Spleen (tissue), 11 donors: Measurements from ENCODE around the gene SMIM31. TPM values are rescaled to one million over a fixed set of nuclear protein-coding genes. Genes with fewer than 3 reads are reported as not detected.

Experiments used
- DNase-seq: peaks from one replicate; pipeline ENCODE4 v3.0.0-alpha.2; 2020
- H3K27ac ChIP-seq, 8 donors: fragments of 200-600 bp; sonication (generic) in 7 of 8; 1 replicate in 4 of 8; 2 replicates in 4 of 8; pipeline versions ENCODE4 v1.5.0 to v1.8.0; 2016 to 2021; ENCODE audit warnings: inconsistent platforms in 4 of 8, mild to moderate bottlenecking in 4 of 8, moderate library complexity in 1 of 8
- H3K27me3 ChIP-seq, 7 donors: fragments of 200-600 bp; sonication (generic) in 6 of 7; replicated peaks in 1 of 7; 1 replicate in 4 of 7; 2 replicates in 3 of 7; pipeline versions ENCODE4 v1.5.0 to v1.8.0; 2016 to 2021; ENCODE audit warnings: inconsistent platforms in 3 of 7, mild to moderate bottlenecking in 1 of 7
- H3K36me3 ChIP-seq, 6 donors: fragments of 200-600 bp; sonication (generic) in 5 of 6; 1 replicate in 4 of 6; 2 replicates in 2 of 6; pipeline versions ENCODE4 v1.5.0 to v1.8.0; 2016 to 2021; ENCODE audit warnings: inconsistent platforms in 2 of 6
- H3K4me1 ChIP-seq, 6 donors: fragments of 200-600 bp; sonication (generic) in 5 of 6; 1 replicate in 3 of 6; 2 replicates in 3 of 6; pipeline versions ENCODE4 v1.5.0 to v1.8.0; 2016 to 2021; ENCODE audit warnings: inconsistent platforms in 3 of 6
- H3K4me3 ChIP-seq, 8 donors: fragments of 200-600 bp; sonication (generic) in 7 of 8; 1 replicate in 4 of 8; 2 replicates in 4 of 8; pipeline versions ENCODE4 v1.5.0 to v1.8.0; 2016 to 2021; ENCODE audit warnings: inconsistent platforms in 4 of 8, mild to moderate bottlenecking in 4 of 8, moderate library complexity in 2 of 8
- H3K9me3 ChIP-seq, 8 donors: fragments of 200-600 bp; sonication (generic) in 7 of 8; 1 replicate in 4 of 8; 2 replicates in 4 of 8; pipeline versions ENCODE4 v1.5.0 to v1.8.0; 2016 to 2021; ENCODE audit warnings: inconsistent platforms in 4 of 8
- CTCF ChIP-seq, 11 experiments: fragments of 200-600 bp in 7 of 11; fragments of 450-650 bp in 4 of 11; sonication (generic) in 4 of 11; IDR thresholded peaks in 8 of 11; conservative IDR thresholded peaks in 3 of 11; 1 replicate in 7 of 11; 2 replicates in 4 of 11; pipeline versions ENCODE4 v1.4.0 to v1.8.0; 2016 to 2021; ENCODE audit warnings: antibody characterized with exemption in 11 of 11, inconsistent platforms in 4 of 11, mild to moderate bottlenecking in 1 of 11
- POLR2A ChIP-seq, 3 donors: fragments of 450-650 bp; IDR thresholded peaks; one replicate each; pipeline ENCODE4 v1.5.1; 2017; ENCODE audit warnings: antibody characterized with exemption in 3 of 3, mild to moderate bottlenecking in 1 of 3
- POLR2AphosphoS5 ChIP-seq, 3 donors: sonication (generic); formaldehyde crosslinking; IDR thresholded peaks; one replicate each; pipeline ENCODE4 v1.5.1; 2017; ENCODE audit warnings: antibody characterized with exemption in 3 of 3
- WGBS, 5 donors: extraction: QIAGEN DNeasy Blood & Tissue Kit in 3 of 5; methylation state at CpG; one replicate each; pipeline versions ENCODE4 v1.1.5 to v1.1.7; 2013 to 2018; 5-methylcytosine and 5-hydroxymethylcytosine counted together
- intact Hi-C: fragments of 100-400 bp; cut with DNase I; formaldehyde crosslinking; loops from one replicate; pipeline ENCODE4 v1.15.0; 2023; ENCODE audit warnings: low total_unique reads
- polyA plus RNA-seq, 3 donors: library from polyadenylated mRNA; stranded (reverse); fragments of 200-250 nt; gene quantifications; one replicate each; pipeline ENCODE4 v1.2.1, GENCODE V29; 2013
- total RNA-seq, 7 donors: library from RNA; depleted of rRNA in 3 of 7; stranded (reverse); fragments of >200 nt in 3 of 7; fragmentation: NEBNext Ultra II Directional in 4 of 7; extraction: Animal tissue kit (Norgen Biotek cat#: 25700) in 4 of 7; gene quantifications; one replicate each; pipeline versions ENCODE4 v1.1.0 to v1.2.1, GENCODE V29; 2016 to 2021
- donor health status: healthy with polysubstance abuse.
- donor health status: DM: no; HTN: no; CAD: no; lungs with moderate emphysema.
- donor health status: DM: no; HTN: no; CAD: no.
- donor health status: Bipolar disorder and iron deficiency.
- donor health status: healthy.
- donor health status: DM: no; HTN: no; CAD: no.
- donor health status: DM: yes; HTN: yes; CAD: no.

The SMIM31 gene
- total and polyA plus RNA-seq, 10 donors, result not detected

GRCh38 chr4:164790249-164790648 is 36.3 kb downstream of the SMIM31 start:
- no peaks in the 10 kb centered on the region for H3K27me3 ChIP-seq
- DNase-seq, result no peak
- H3K27ac ChIP-seq, result no peak overlapping the region
- no peaks in the 10 kb centered on the region for H3K36me3 ChIP-seq
- intact Hi-C loops, result no loop called here
- TF ChIP-seq CTCF (IDR thresholded peaks at IDR 0.05 in 8 of 11, conservative IDR thresholded peaks at IDR 0.05 in 3 of 11), result no peak
- TF ChIP-seq POLR2A (IDR thresholded peaks at IDR 0.05), result no peak
- no peak for TF ChIP-seq POLR2AphosphoS5 (IDR thresholded peaks at IDR 0.05)
- H3K9me3 ChIP-seq, result no peaks in the 10 kb centered on the region
- no peaks in the 10 kb centered on the region for H3K4me1 ChIP-seq
- H3K4me3 ChIP-seq, result no peak overlapping the region

- H3K9me3 ChIP-seq, result no peaks in the 10 kb centered on the region
- H3K27me3 ChIP-seq, result no peaks in the 10 kb centered on the region
- H3K36me3 ChIP-seq, result no peaks in the 10 kb centered on the region
- intact Hi-C loops, result no loop called here
- H3K27ac ChIP-seq, result no peak overlapping the region
- H3K4me3 ChIP-seq, result no peak overlapping the region
- TF ChIP-seq CTCF (IDR thresholded peaks at IDR 0.05 in 8 of 11, conservative IDR thresholded peaks at IDR 0.05 in 3 of 11) (no peak), POLR2A (IDR thresholded peaks at IDR 0.05) (no peak)
- DNase-seq, result no peak
- WGBS, 5 donors, result 42 to 58% (median 51%) methylated on average over 2 of the region's 2 CpGs
- no peaks in the 10 kb centered on the region for H3K4me1 ChIP-seq
Observed at GRCh38 chr4:164799410-164799809, 45.5 kb downstream of the SMIM31 start.

GRCh38 chr4:164800786-164801185 is 46.9 kb downstream of the SMIM31 start:
- TF ChIP-seq POLR2AphosphoS5 (IDR thresholded peaks at IDR 0.05), result no peak
- no peak for TF ChIP-seq CTCF (IDR thresholded peaks at IDR 0.05 in 8 of 11, conservative IDR thresholded peaks at IDR 0.05 in 3 of 11)
- no peak for TF ChIP-seq POLR2A (IDR thresholded peaks at IDR 0.05)
- Histone ChIP-seq H3K27ac (no peak overlapping the region), H3K4me1 (no peaks in the 10 kb centered on the region), H3K27me3 (no peaks in the 10 kb centered on the region), H3K36me3 (no peaks in the 10 kb centered on the region), H3K4me3 (no peak overlapping the region), H3K9me3 (no peaks in the 10 kb centered on the region)
- intact Hi-C loops, result no loop called here
- WGBS, 5 donors, result 82 to 88% (median 86%) methylated on average over 4 of the region's 4 CpGs
- no peak for DNase-seq

- Histone ChIP-seq H3K4me3 (no peak overlapping the region), H3K27ac (no peak overlapping the region), H3K27me3 (no peaks in the 10 kb centered on the region), H3K36me3 (no peaks in the 10 kb centered on the region), H3K4me1 (no peaks in the 10 kb centered on the region), H3K9me3 (no peaks in the 10 kb centered on the region)
- 85 to 92% (median 87%) methylated on average over 3 of the region's 3 CpGs for WGBS, 5 donors
- no peak for DNase-seq
- intact Hi-C loops, result no loop called here
- no peak for TF ChIP-seq POLR2AphosphoS5 (IDR thresholded peaks at IDR 0.05)
- no peak for TF ChIP-seq POLR2A (IDR thresholded peaks at IDR 0.05)
- no peak for TF ChIP-seq CTCF (IDR thresholded peaks at IDR 0.05 in 8 of 11, conservative IDR thresholded peaks at IDR 0.05 in 3 of 11)
Observed at GRCh38 chr4:164802301-164802901, 48.5 kb downstream of the SMIM31 start.
